ENCODE results near the gene UQCR10.
"Not testable (repeated sequence)": the region's sequence is repeated elsewhere in the genome, so short reads cannot be mapped to it uniquely, and the experiment has no call there.

UQCR10 gene

GRCh38 chr22:29737251-29738117 lies 29.7 kb upstream of the UQCR10 start:
- DNase-seq, result no peak

- DNase-seq, result peak; percentile 43
These were observed 28.9 kb upstream of the UQCR10 start for GRCh38 chr22:29738118-29738815.

- no peak for DNase-seq
These were observed 27.8 kb upstream of the UQCR10 start for GRCh38 chr22:29739346-29739875.

DNA sequence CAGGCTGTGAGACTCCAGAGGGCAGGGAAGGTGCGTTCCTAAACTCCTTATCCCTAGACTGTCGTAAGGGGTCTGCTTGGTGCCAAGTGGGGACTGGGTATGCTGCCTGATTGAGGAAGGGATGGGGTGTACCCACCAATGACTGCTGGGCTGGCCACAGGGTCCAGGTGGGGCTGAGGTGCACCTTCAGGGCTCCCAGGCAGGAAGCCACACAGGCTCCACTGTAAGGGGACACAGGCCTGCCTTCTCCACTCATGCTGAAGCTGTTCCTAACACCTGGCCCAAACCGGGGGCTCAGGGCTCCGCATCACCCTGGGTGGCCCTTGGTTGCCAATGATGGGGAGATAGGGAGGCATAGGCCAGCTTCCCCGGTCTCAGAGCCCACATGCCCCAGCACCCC lies 27.0 kb upstream of the UQCR10 start:
- no peak for DNase-seq

DNA sequence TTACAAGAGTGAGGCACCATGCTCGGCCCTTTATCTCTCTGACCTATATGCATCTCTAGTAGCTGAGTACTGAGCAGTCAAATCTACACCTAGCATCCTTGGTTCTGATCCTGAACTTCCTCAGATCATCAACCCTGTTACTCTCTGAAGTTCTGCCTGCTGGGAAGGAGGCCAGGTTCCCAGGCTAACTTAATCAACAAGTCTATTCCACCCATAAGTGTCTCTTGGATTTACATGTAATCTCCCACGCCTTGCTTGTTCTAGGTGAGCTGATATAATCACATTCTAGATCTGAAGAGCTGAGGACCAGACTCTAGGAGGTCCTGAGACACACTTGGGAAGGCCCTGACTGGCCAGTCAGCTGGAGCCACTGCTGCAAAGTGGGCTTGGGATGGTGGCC lies 25.2 kb upstream of the UQCR10 start:
- DNase-seq, result no peak

DNA sequence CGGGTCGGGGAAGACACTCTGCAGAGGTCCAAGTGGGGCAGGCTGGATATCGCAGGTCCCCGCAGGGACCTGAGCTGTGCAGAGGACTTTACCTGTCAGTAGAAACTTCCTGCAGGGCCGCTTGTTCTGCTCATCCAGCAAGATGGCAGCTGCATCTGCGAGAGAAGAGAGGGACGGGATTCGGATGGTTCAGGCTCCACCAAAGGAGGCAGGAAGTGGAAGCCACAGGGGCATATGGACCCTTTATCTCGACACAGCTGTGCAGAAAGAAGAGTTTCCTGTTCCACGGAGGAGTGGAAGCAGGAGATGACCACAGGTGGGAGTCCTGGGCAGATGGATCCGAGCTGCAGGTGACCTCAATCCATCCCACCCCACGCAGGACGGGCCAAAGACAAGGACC lies 24.8 kb upstream of the UQCR10 start:
- DNase-seq, result peak; percentile 15

GRCh38 chr22:29744902-29745301 lies 22.3 kb upstream of the UQCR10 start:
- no peak for DNase-seq

DNA sequence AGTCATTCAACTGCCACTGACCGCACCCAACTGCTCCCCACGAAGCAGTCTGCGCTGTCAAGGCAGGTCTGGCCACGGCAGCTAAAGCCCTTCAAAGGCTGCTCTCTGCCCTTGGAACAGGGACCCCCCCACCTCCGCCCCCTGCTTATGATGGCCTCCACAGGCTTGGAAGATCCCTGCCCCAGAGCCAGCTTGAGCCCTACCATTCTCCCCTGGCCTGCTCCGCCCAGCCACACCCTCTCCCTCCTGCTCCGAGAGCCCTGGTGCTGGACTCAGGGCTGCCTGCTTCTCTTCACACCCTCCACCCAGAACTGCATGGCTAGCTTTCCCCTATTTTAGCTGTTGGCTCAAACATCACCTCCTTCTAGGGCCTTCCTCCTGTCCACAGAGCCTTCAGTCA lies 19.3 kb upstream of the UQCR10 start:
- DNase-seq, result no peak

GRCh38 chr22:29748248-29748893 lies 18.8 kb upstream of the UQCR10 start:
- DNase-seq, result no peak

GRCh38 chr22:29750029-29750428 lies 17.1 kb upstream of the UQCR10 start:
- no peak for DNase-seq

DNA sequence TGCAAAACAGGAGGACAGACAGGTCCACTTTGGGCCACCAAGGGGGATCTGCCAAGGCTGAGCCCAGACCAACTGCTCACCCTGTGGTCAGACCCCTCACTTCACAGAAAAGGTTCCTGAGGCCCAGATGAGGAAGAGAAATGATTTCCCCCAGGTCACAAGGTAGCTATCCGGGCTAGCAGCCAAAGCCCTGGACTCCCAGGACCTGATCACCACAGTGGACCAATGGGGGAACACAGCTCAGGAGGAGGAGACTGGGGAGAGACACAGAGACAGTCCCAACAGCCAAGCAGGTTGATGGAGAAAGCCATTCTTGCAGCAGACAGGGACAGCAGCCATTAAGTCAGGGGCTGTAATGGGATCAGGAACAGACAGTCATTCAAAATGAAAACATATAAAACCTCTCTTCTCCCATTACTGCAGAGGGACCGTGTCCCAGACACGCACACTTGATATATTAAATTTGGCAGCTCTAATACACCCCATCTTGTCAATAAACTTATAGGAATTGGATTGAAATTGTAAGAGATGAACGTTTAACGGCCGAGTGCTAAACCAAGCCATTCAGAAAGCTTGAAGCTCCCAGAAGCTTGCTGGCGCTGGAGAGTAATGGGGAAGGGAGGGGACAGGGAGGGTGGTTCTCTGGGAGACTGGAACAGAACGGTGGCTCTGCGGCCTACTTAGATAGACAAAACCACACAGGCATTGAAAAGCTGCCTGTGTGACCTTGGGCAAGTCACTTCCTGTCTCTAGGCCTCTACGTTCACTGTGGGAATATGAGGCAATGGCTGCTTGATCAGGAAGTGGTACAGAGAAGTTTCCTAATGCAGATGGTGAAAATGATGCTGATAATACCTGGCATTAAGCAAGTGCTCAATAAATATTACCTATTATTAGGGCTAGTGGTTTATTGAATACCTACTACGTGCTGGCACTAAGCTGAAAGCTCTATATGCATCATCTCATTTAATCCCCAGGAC lies 16.3 kb upstream of the UQCR10 start:
- DNase-seq, result peak; percentile 97

- no peak for DNase-seq
These were observed 15.5 kb upstream of the UQCR10 start for GRCh38 chr22:29751669-29752068.

- no peak for DNase-seq
These were observed 13.1 kb upstream of the UQCR10 start for GRCh38 chr22:29753808-29754657.

DNA sequence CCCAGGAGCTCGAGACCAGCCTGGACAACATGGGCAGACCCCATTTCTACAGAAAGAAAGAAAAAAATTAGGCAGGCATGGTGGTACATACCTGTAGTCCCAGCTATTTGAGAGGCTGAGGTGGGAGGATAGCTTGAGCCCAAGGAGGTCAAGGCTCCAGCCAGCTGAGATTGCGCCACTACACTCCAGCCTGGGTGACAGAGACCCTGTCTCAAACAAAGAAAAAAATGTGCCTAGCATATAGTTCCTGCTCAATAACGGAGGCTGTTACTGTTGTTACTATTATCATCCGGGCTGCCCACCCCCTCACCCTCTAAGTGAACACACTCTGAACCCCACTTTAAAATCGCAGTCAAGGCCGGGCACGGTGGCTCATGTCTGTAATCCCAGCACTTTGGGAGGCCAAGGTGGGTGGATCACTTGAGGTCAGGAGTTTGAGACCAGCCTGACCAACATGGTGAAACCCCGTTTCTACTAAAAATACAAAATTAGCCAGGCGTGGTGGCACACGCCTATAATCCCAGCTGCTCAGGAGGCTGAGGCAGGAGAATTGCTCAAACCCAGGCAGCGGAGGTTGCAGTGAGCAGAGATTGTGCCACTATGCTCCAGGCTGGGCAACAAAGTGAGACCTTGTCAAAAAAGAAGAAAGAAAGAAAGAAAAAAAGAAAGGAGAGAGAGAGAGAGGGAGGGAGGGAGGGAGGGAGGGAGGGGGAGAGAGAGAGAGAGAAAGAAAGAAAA lies 12.3 kb upstream of the UQCR10 start:
- DNase-seq, result not testable (repeated sequence)

DNA sequence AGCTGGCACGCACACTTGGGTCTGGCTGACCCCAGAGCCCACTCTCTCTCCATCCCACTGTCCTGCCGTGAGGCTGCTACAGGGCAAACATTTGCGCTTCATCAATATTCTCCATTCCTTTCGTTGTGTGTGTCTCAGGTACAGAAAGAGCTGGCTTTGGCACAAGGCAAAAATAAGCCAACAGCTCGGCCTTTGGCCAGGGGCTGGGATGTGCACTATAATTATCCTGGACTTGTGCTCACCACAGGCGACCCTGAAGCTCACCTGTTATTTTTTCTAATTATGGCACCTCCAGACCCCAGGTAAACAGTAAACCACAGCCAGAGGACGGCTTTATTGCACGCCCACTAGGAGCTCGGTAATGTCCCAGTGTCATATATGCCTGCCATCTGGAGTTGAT lies 11.3 kb upstream of the UQCR10 start:
- DNase-seq, result no peak

- DNase-seq, result no peak
These were observed 10.8 kb upstream of the UQCR10 start for GRCh38 chr22:29756341-29756740.

DNA sequence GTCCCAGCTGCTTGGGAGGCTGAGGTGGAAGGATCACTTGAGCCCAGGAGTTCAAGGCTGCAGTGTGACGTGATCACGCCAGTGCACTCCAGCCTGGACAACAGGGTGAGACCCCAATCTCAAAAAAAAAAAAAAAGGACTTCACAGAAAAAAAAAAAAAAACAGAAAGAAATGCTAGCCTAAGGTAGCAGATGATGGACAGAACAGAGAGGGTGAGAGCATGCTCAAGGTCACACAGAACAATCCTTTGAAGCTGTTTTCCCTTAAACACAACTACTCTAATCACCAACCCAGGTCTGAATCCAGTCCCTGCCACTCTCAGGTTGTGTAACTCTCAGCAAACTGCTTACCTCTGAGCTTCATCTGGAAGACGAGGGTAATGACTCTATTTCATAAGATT lies 10.1 kb upstream of the UQCR10 start:
- no peak for DNase-seq

GRCh38 chr22:29758068-29758622 lies 9.0 kb upstream of the UQCR10 start:
- DNase-seq, result no peak

GRCh38 chr22:29758959-29759358 lies 8.2 kb upstream of the UQCR10 start:
- no peak for DNase-seq

GRCh38 chr22:29762263-29762662 lies 4.9 kb upstream of the UQCR10 start:
- no peak for DNase-seq

Data from GF-D8 (cell line).